Activated naive CD4-positive, alpha-beta T cell treated with anti-CD3 and anti-CD28 coated beads, Interleukin-2, amount 50 U/mL, for 16 hours (primary cell): Measurements from ENCODE around the gene GGPS1.
"Not testable (repeated sequence)": the region's sequence is repeated elsewhere in the genome, so short reads cannot be mapped to it uniquely, and the experiment has no call there.

Experiments used
- DNase-seq: peaks from one replicate; pipeline ENCODE4 v3.0.0-alpha.2; 2020

GGPS1 gene

GRCh38 chr1:235307158-235308124 lies 20.9 kb upstream of the GGPS1 start:
- DNase-seq = no peak

GRCh38 chr1:235309206-235309605 lies 19.2 kb upstream of the GGPS1 start:
- not testable (repeated sequence) for DNase-seq

- DNase-seq = no peak
Observed at GRCh38 chr1:235313262-235313661, 15.1 kb upstream of the GGPS1 start.

- DNase-seq = no peak
Observed at GRCh38 chr1:235313931-235314678, 14.3 kb upstream of the GGPS1 start.

- DNase-seq = no peak
Observed at GRCh38 chr1:235315173-235315572, 13.2 kb upstream of the GGPS1 start.

GRCh38 chr1:235315735-235316134 lies 12.6 kb upstream of the GGPS1 start:
- no peak for DNase-seq

- DNase-seq = no peak
Observed at GRCh38 chr1:235317168-235317567, 11.2 kb upstream of the GGPS1 start.

- no peak for DNase-seq
Observed at GRCh38 chr1:235319255-235319654, 9.1 kb upstream of the GGPS1 start.

GRCh38 chr1:235320521-235321179 lies 7.7 kb upstream of the GGPS1 start:
- DNase-seq = no peak

GRCh38 chr1:235324296-235324695 lies 4.1 kb upstream of the GGPS1 start:
- DNase-seq = no peak

- DNase-seq = no peak
Observed at GRCh38 chr1:235325139-235325538, 3.2 kb upstream of the GGPS1 start.

GRCh38 chr1:235325854-235326253 lies 2.5 kb upstream of the GGPS1 start:
- no peak for DNase-seq

- DNase-seq = peak; percentile 66
Observed at GRCh38 chr1:235326719-235327558, 1.4 kb upstream of the GGPS1 start.

- DNase-seq = peak; percentile 59
Observed at GRCh38 chr1:235327559-235328270, 655 bp upstream of the GGPS1 start, which contains the start of gene ARID4B. Gene ARID4B, minus strand, starts transcription at chr1:235328179. Its CDS starts 1,260 bp downstream, at chr1:235326919.

GRCh38 chr1:235329139-235329902 lies 951 bp downstream of the GGPS1 start:
- DNase-seq = peak; percentile 37

- no peak for DNase-seq
Observed at GRCh38 chr1:235330918-235331285, 2.5 kb downstream of the GGPS1 start.

GRCh38 chr1:235331401-235331800 lies 3.0 kb downstream of the GGPS1 start:
- DNase-seq = no peak

GRCh38 chr1:235336903-235337302 lies 8.5 kb downstream of the GGPS1 start:
- no peak for DNase-seq

- DNase-seq = no peak
Observed at GRCh38 chr1:235339746-235340145, 11.4 kb downstream of the GGPS1 start.

- DNase-seq = no peak
Observed at GRCh38 chr1:235341334-235341733, 13.0 kb downstream of the GGPS1 start.

- no peak for DNase-seq
Observed at GRCh38 chr1:235342039-235342438, 13.7 kb downstream of the GGPS1 start.
